ENCODE data around the gene PPIG. TPM values are rescaled to one million over a fixed set of nuclear protein-coding genes. Genes with fewer than 3 reads are reported as not detected.

PPIG gene
- total RNA-seq, 2 donors from 2014 or later: 30.9 to 68.5 TPM

DNA sequence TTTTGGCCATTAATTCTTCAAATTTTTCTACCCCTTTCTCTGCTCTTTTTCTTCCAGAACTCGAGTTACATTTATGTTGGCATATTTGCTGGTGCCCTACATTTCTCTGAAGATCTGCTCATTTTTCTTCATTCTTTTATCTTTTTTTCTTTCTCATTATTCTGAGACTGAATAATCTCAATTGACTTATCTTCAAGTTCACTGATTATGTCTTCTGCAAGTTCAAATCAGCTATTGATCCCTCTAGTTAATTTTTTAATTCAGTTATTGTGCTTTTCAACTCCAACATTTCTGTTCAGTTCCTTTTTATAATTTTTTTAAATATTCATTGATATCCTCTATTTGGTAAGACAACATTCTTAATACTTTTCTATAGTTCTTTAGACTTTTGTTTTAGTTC, 106.8 kb downstream of the PPIG start:
- no peaks in the 10 kb centered on the region for H3K9me3 ChIP-seq
- H3K36me3 ChIP-seq: no peaks in the 10 kb centered on the region
- peaks cover 0 to 17% of the 10 kb centered on the region in 2 donors for H3K4me1 ChIP-seq (ENCODE audit: control insufficient read depth in 1 of 2, low read depth in 2 of 2)
- H3K27me3 ChIP-seq (replicated peaks; ENCODE audit: insufficient read depth): no peaks in the 10 kb centered on the region
- DNase-seq (ENCODE audit: low spot score): no peak
- ATAC-seq (ENCODE audit: insufficient number of reproducible peaks, low FRiP score, low read depth): no peak
- H3K27ac ChIP-seq: no peak overlapping the region
- H3K4me3 ChIP-seq: no peak overlapping the region
- TF ChIP-seq, protein P1, sequence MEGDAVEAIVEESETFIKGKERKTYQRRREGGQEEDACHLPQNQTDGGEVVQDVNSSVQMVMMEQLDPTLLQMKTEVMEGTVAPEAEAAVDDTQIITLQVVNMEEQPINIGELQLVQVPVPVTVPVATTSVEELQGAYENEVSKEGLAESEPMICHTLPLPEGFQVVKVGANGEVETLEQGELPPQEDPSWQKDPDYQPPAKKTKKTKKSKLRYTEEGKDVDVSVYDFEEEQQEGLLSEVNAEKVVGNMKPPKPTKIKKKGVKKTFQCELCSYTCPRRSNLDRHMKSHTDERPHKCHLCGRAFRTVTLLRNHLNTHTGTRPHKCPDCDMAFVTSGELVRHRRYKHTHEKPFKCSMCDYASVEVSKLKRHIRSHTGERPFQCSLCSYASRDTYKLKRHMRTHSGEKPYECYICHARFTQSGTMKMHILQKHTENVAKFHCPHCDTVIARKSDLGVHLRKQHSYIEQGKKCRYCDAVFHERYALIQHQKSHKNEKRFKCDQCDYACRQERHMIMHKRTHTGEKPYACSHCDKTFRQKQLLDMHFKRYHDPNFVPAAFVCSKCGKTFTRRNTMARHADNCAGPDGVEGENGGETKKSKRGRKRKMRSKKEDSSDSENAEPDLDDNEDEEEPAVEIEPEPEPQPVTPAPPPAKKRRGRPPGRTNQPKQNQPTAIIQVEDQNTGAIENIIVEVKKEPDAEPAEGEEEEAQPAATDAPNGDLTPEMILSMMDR (IDR thresholded peaks at IDR 0.05): no peak

Other genes with a start within 250 kb of the PPIG start
- under 1 TPM; 0.07 to 0.14 TPM for gene LRP2, start 221.8 kb upstream of the PPIG start, total RNA-seq
- gene BBS5, start 104.9 kb upstream of the PPIG start, total RNA-seq: 10 to 100 TPM; 13.6 to 21.1 TPM
- gene KLHL41, start 74.6 kb upstream of the PPIG start, total RNA-seq: 1 to 10 TPM in 1 of 2 donors, under 1 TPM in 1; 0.28 to 1.2 TPM
- gene FASTKD1, start 10.5 kb upstream of the PPIG start, total RNA-seq: 10 to 100 TPM; 11.5 to 15.2 TPM
- gene CFAP210, start 110.1 kb downstream of the PPIG start, total RNA-seq: not detected
- 1 to 10 TPM in 1 of 2 donors, under 1 TPM in 1; 0.92 to 3.2 TPM for gene PHOSPHO2, start 110.1 kb downstream of the PPIG start, total RNA-seq
- gene KLHL23, start 149.5 kb downstream of the PPIG start, total RNA-seq: 10 to 100 TPM in 1 of 2 donors, 1 to 10 TPM in 1; 7.9 to 11.5 TPM
- 100 to 1,000 TPM in 1 of 2 donors, 10 to 100 TPM in 1; 65.9 to 335 TPM for gene SSB, start 214.5 kb downstream of the PPIG start, total RNA-seq
- gene METTL5, start 240.6 kb downstream of the PPIG start, total RNA-seq: 10 to 100 TPM; 25.3 to 73.5 TPM
- gene UBR3, start 243.1 kb downstream of the PPIG start, total RNA-seq: 10 to 100 TPM; 62.1 to 98.6 TPM

All from thoracic aorta (tissue), 2 donors.